HL-60 (cell line): Measurements from ENCODE around the gene GSTM3.

Experiments
- CTCF ChIP-seq: IDR thresholded peaks from one replicate; pipeline ENCODE4 v1.5.1; 2011; ENCODE audit warnings: low read length, control low read depth, inconsistent platforms; ENCODE audit not compliant: insufficient read depth
- GABPA ChIP-seq: IDR thresholded peaks from 2 replicates; pipeline ENCODE4 v1.6.1; 2012; ENCODE audit warnings: low read depth
- POLR2AphosphoS5 ChIP-seq: IDR thresholded peaks from 2 replicates; pipeline ENCODE4 v1.6.1; 2012; ENCODE audit warnings: low read depth
- REST ChIP-seq: IDR thresholded peaks from 2 replicates; pipeline ENCODE4 v1.6.1; 2012; ENCODE audit warnings: low read depth; ENCODE audit not compliant: insufficient replicate concordance
- SPI1 ChIP-seq: IDR thresholded peaks from 2 replicates; pipeline ENCODE4 v1.6.1; 2012; ENCODE audit warnings: low read depth, mild to moderate bottlenecking, borderline replicate concordance

- TF ChIP-seq CTCF (no peak), POLR2AphosphoS5 (no peak), REST (no peak), GABPA (no peak), SPI1 (no peak)
Measured at GRCh38 chr1:109783436-109783835, 42.6 kb upstream of the GSTM3 start.
